ENCODE measurements around the gene PLCL2.

Gene PLCL2

DNA sequence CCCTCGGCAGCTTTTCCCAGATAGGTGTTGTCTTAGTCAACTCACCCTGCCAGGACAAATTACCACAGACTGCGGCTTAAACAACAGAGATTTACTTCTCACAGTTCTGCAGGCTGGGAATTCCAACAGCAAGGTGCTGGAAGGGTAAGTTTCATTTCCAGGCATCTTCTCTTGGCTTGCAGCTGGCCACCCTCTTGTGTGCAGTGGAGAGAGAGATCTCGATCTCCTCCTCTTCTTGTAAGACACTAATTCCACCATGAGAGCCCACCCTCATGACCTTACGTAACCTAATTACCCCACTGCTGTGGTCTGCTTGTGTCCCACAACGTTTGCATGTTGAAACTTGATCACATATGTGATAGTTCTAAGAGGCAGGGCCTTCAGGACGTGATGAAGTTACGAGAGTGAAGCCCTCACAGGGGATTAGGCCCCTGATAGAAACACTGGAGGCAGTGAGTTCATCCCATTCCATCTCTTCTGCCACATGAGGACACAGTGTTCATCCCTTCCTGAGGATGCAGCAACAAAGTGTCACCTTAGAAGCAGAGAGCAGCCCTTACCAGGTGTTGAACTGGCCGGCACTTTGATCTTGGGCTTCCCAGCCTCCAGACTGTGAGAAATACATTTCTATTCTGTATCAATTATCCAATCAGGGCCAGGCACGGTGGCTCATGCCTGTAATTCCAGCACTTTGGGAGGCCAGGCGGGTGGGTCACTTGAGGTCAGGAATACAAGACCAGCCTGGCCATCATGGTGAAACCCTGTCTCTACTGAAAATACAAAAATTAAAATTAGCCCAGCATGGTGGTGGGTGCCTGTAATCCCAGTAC lies 247.7 kb downstream of the PLCL2 start:
- in situ Hi-C loops (cut with HindIII; ENCODE audit: low sequenced_read_pairs): no loop called here
- no peak for DNase-seq (ENCODE audit: low read depth)
- no peak overlapping the region for H3K4me3 ChIP-seq (ENCODE audit: low read depth, low read length)

DNA sequence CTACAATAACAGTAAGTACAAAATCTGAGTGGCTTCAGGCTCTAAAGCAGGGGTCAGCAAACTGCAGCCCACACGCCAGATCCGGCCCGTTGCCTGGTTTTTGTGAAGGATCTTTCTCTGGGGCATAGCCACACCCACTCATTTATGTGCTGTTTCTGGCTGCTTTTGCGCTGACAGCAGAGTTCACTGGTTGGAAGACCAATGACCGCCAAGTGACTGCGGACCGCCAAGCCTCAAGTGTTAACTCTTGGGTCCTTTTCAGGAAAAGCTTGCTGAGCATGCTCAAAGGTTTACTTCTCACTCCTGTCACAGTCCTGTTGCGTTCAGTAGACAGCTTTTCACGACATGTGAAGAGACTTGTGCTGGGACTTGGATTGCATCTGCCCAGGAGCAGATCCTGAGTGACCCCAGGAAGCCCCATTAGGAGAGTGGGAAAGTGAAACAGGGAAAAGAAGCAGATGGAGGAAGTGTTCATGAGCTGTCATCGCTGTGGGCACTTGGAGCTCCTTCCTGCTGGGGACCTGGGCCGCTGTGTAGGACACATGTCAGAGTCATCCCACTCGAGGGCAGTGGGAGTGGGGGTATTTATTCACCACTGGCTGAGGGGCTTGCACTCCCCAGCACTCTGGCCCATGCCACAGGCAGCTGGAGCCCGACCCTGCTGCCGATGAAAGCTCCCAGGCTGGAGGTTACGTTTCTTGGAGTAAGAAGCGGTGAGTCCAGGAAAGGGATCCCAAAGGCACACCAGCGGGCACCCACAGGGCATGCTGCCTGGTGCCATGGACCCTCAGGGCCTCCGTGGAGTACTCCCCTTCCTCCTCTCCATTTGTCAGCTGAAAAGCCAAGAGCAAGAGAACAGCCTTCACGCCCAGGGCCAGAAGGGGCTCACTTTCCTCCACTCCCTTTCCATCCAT lies 249.1 kb downstream of the PLCL2 start:
- no peak overlapping the region for H3K4me3 ChIP-seq (ENCODE audit: low read depth, low read length)
- in situ Hi-C loops (cut with HindIII; ENCODE audit: low sequenced_read_pairs): no loop called here
- TF ChIP-seq, protein P1, sequence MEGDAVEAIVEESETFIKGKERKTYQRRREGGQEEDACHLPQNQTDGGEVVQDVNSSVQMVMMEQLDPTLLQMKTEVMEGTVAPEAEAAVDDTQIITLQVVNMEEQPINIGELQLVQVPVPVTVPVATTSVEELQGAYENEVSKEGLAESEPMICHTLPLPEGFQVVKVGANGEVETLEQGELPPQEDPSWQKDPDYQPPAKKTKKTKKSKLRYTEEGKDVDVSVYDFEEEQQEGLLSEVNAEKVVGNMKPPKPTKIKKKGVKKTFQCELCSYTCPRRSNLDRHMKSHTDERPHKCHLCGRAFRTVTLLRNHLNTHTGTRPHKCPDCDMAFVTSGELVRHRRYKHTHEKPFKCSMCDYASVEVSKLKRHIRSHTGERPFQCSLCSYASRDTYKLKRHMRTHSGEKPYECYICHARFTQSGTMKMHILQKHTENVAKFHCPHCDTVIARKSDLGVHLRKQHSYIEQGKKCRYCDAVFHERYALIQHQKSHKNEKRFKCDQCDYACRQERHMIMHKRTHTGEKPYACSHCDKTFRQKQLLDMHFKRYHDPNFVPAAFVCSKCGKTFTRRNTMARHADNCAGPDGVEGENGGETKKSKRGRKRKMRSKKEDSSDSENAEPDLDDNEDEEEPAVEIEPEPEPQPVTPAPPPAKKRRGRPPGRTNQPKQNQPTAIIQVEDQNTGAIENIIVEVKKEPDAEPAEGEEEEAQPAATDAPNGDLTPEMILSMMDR (IDR thresholded peaks at IDR 0.05; ENCODE audit: low read depth, low read length, missing control alignments): no peak
- no peak for DNase-seq (ENCODE audit: low read depth)

More for the DNA sequence above, 247.7 kb downstream of the PLCL2 start:
- TF ChIP-seq, protein P1 (IDR thresholded peaks at IDR 0.05; ENCODE audit: low read depth, low read length, missing control alignments): no peak

DNA sequence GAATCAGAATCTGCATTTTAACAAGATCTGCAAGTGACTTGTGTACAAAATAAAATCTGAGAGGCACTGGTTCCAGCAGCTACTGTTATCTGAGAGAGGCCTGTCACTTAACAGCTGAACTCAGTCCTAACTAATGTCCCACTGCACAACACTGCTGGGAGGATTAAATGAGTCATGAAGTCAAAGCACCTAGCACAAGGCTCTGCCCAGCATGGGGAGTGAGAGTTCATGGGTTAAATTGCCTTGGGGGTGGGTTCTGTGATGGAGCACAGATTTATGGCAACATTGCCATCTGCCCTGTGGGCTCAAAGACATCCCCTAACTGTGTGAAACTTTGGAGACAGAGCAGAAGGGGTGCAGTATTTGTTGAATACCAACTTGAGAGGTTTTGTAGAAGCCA lies 250.9 kb downstream of the PLCL2 start:
- TF ChIP-seq, protein P1 (IDR thresholded peaks at IDR 0.05; ENCODE audit: low read depth, low read length, missing control alignments): no peak
- H3K4me3 ChIP-seq (ENCODE audit: low read depth, low read length): no peak overlapping the region
- in situ Hi-C loops (cut with HindIII; ENCODE audit: low sequenced_read_pairs): no loop called here
- DNase-seq (ENCODE audit: low read depth): no peak

DNA sequence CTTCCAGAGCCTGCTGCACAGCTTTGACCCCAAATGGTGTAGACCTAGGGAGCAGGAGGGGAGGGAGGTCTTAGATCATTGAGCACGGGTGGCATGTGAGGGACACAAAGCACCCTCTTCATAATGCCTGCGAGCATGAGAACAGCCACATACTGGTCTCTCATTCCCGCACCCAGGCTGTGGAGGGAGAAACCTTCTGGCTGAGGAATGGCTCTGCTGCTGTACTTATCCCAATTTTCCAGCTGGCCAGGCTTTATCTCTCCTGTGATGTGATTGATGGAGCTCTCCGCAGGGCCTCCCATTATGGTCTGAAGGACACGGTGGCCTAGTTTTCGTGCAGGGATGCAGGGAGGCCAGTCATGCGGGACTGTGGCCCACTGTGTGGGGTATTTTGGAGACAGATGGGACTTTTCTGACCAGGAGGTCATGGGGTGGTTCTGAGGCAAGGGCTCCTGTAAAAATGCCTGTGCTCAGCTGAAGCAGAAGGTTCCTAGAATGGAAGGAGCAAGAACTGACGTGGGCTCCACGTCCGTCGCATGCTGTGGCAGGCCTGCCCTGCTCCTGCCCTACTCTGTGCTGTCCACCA lies 251.5 kb downstream of the PLCL2 start:
- peak; percentile 23 for DNase-seq (ENCODE audit: low read depth)
- TF ChIP-seq, protein P1 (IDR thresholded peaks at IDR 0.05; ENCODE audit: low read depth, low read length, missing control alignments): no peak
- in situ Hi-C loops (cut with HindIII; ENCODE audit: low sequenced_read_pairs): no loop called here

DNA sequence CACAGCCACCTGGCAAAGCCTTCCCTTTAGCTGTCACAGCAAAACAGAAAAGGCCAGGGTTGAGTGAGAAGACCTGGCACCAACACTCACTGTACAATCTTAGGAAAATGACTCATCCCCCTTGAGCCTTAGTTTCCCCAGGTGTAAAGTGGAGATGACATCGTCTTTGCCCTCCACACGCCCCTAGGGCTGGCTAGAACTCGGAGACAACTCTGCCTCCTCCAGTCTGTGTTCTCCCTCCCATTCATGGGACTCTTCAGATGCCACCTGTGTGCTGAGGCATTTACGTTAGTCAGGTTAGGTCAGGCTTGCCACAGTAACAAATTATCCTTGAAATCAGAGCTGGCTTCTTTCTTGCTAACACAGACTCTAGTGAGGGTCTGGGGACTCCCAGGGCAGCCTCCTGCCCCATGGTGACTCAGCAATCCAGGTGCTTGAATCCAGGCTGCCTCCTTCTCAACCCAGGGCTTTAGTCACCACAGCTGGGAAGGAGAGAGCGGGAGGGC lies 252.6 kb downstream of the PLCL2 start:
- no peak overlapping the region for H3K4me3 ChIP-seq (ENCODE audit: low read depth, low read length)
- TF ChIP-seq, protein P1 (IDR thresholded peaks at IDR 0.05; ENCODE audit: low read depth, low read length, missing control alignments): no peak
- DNase-seq (ENCODE audit: low read depth): no peak
- in situ Hi-C loops (cut with HindIII; ENCODE audit: low sequenced_read_pairs): no loop called here

More for the DNA sequence above, 251.5 kb downstream of the PLCL2 start:
- H3K4me3 ChIP-seq (ENCODE audit: low read depth, low read length): no peak overlapping the region
